Thoracic aorta (tissue), 2 donors: ENCODE measurements around the gene MYO1C. TPM values are rescaled to one million over a fixed set of nuclear protein-coding genes. Genes with fewer than 3 reads are reported as not detected.

Experiments
- ATAC-seq: fragments of 150-250 bp; one replicate; pipeline ENCODE4 v1.8.0; 2017; ENCODE audit warnings: low read depth; ENCODE audit not compliant: insufficient number of reproducible peaks, low FRiP score
- DNase-seq: peaks from one replicate; pipeline ENCODE4 v3.0.0-alpha.2; 2020; ENCODE audit warnings: low spot score
- H3K27ac ChIP-seq, 2 donors: fragments of 200-600 bp; sonication (generic); 1 replicate in 1 of 2; 2 replicates in 1 of 2; pipeline ENCODE4 v1.5.1; 2016; ENCODE audit warnings: mild to moderate bottlenecking in 2 of 2, moderate library complexity in 2 of 2
- H3K27me3 ChIP-seq: fragments of 200-600 bp; sonication (generic); replicated peaks from 2 replicates; pipeline ENCODE4 v1.6.0; 2016; ENCODE audit warnings: mild to moderate bottlenecking; ENCODE audit not compliant: insufficient read depth
- H3K36me3 ChIP-seq: fragments of 200-600 bp; sonication (generic); one replicate; pipeline ENCODE4 v1.5.1; 2016
- H3K4me1 ChIP-seq, 2 donors: fragments of 200-600 bp; sonication (generic); 1 replicate in 1 of 2; 2 replicates in 1 of 2; pipeline versions ENCODE4 v1.5.1 to v1.6.0; 2016; ENCODE audit warnings: low read depth in 2 of 2, mild to moderate bottlenecking in 1 of 2; ENCODE audit not compliant: control insufficient read depth in 1 of 2
- H3K4me3 ChIP-seq: fragments of 200-600 bp; sonication (generic); 2 replicates; pipeline ENCODE4 v1.5.1; 2016; ENCODE audit warnings: mild to moderate bottlenecking
- H3K9me3 ChIP-seq: fragments of 200-600 bp; sonication (generic); 2 replicates; pipeline ENCODE4 v1.5.1; 2016
- total RNA-seq, 2 donors: library from RNA; depleted of rRNA; stranded (reverse); fragments of >200 nt; gene quantifications; one replicate each; pipeline versions ENCODE4 v1.1.0 to v1.2.3, GENCODE V29; 2016
- TF ChIP-seq, protein P1 (sequence below): fragments of 200-600 bp; sonication (generic); IDR thresholded peaks from one replicate; pipeline ENCODE4 v1.5.1; 2019; ENCODE audit warnings: antibody characterized with exemption

MYO1C gene
- total RNA-seq, 2 donors from 2014 or later = 160 to 226 TPM

DNA sequence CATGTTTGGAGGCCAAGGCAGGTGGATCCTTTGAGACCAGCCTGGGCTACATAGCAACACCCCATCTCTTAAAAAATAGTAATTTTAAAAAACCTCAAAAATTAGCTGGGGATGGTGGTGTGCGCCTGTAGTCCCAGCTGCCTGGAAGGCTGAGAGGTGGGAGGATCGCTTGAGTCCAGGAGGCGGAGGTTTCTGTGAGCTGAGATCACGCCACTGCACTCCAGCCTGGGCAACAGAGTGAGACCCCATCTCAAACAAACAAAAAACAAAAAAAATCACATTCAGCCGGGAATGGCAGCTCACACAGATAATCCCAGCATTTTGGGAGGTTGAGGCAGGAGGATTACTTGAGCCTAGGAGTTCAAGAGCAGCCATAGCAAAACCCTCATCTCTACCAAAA, 76.1 kb downstream of the MYO1C start:
- DNase-seq (no peak), ATAC-seq (no peak)
- Histone ChIP-seq H3K9me3 (no peaks in the 10 kb centered on the region), H3K4me3 (no peak overlapping the region), H3K36me3 (peaks cover 6% of the 10 kb centered on the region), H3K27me3 (no peaks in the 10 kb centered on the region), H3K4me1 (peaks cover 8 to 22% of the 10 kb centered on the region in 2 donors), H3K27ac (no peak overlapping the region)
- TF ChIP-seq, protein P1, sequence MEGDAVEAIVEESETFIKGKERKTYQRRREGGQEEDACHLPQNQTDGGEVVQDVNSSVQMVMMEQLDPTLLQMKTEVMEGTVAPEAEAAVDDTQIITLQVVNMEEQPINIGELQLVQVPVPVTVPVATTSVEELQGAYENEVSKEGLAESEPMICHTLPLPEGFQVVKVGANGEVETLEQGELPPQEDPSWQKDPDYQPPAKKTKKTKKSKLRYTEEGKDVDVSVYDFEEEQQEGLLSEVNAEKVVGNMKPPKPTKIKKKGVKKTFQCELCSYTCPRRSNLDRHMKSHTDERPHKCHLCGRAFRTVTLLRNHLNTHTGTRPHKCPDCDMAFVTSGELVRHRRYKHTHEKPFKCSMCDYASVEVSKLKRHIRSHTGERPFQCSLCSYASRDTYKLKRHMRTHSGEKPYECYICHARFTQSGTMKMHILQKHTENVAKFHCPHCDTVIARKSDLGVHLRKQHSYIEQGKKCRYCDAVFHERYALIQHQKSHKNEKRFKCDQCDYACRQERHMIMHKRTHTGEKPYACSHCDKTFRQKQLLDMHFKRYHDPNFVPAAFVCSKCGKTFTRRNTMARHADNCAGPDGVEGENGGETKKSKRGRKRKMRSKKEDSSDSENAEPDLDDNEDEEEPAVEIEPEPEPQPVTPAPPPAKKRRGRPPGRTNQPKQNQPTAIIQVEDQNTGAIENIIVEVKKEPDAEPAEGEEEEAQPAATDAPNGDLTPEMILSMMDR = no peak

DNA sequence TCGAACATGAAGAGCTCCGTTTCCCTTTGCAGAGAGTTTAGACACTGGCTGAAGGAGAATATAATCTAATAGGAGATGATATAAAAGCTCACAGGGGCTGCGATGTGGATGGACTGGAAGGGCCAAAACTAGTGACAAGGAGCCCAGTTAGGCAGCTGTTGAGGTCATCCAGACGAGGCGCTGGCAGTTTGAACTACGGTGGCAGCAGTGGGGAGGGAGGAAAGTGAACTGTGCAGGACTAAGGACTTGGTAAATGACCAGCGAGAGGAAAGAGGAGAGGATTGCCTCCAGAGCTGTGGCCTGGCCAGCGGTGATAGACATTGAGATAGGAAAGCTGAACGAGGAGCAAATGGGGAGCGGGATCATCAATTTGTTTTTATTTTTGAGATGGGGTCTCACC, 77.9 kb downstream of the MYO1C start:
- no peak overlapping the region for H3K4me3 ChIP-seq
- peaks cover 6% of the 10 kb centered on the region for H3K36me3 ChIP-seq
- TF ChIP-seq, protein P1 = no peak
- H3K27me3 ChIP-seq = no peaks in the 10 kb centered on the region
- no peak overlapping the region for H3K27ac ChIP-seq
- H3K9me3 ChIP-seq = no peaks in the 10 kb centered on the region
- DNase-seq (no peak), ATAC-seq (no peak)
- H3K4me1 ChIP-seq = peaks cover 8 to 22% of the 10 kb centered on the region in 2 donors

Other genes starting within 250 kb of the MYO1C start
- gene BHLHA9, start 222.2 kb downstream of the MYO1C start, total RNA-seq = not detected
- 10 to 100 TPM in 1 of 2 donors, 1 to 10 TPM in 1; 6.3 to 10.0 TPM for gene TRARG1, start 213.0 kb downstream of the MYO1C start, total RNA-seq
- 100 to 1,000 TPM; 178 to 593 TPM for gene YWHAE, start 92.5 kb downstream of the MYO1C start, total RNA-seq
- 10 to 100 TPM; 48.3 to 76.0 TPM for gene CRK, start 36.5 kb downstream of the MYO1C start, total RNA-seq
- 10 to 100 TPM; 78.7 to 95.3 TPM for gene INPP5K, start 23.9 kb upstream of the MYO1C start, total RNA-seq
- 10 to 100 TPM; 33.8 to 39.4 TPM for gene PITPNA, start 70.1 kb upstream of the MYO1C start, total RNA-seq
- gene SLC43A2, start 136.1 kb upstream of the MYO1C start, total RNA-seq = 10 to 100 TPM; 21.1 to 21.9 TPM
- gene SCARF1, start 153.0 kb upstream of the MYO1C start, total RNA-seq = 10 to 100 TPM; 17.6 to 19.1 TPM
- gene RILP, start 157.2 kb upstream of the MYO1C start, total RNA-seq = 10 to 100 TPM; 16.1 to 38.9 TPM
- gene PRPF8, start 192.2 kb upstream of the MYO1C start, total RNA-seq = 100 to 1,000 TPM; 184 to 186 TPM
- gene TLCD2, start 217.7 kb upstream of the MYO1C start, total RNA-seq = 1 to 10 TPM; 7.3 to 8.3 TPM
- 10 to 100 TPM; 32.7 to 41.8 TPM for gene WDR81, start 232.0 kb upstream of the MYO1C start, total RNA-seq